Parathyroid adenoma (tissue), 2 donors: ENCODE results near the gene DNHD1.

Experiments used
- H2AFZ ChIP-seq: fragments of 300-600 bp; sonication (generic); one replicate; pipeline ENCODE4 v1.7.0; 2017; ENCODE audit warnings: antibody characterized with exemption, mild to moderate bottlenecking
- H3K27ac ChIP-seq: fragments of 300-600 bp; sonication (generic); one replicate; pipeline ENCODE4 v1.7.0; 2017
- H3K27me3 ChIP-seq: fragments of 300-600 bp; sonication (generic); one replicate; pipeline ENCODE4 v1.7.0; 2017; ENCODE audit warnings: low read length; ENCODE audit not compliant: control insufficient read depth, insufficient read depth
- H3K36me3 ChIP-seq: fragments of 300-600 bp; sonication (generic); one replicate; pipeline ENCODE4 v1.7.0; 2017; ENCODE audit warnings: low read length; ENCODE audit not compliant: control insufficient read depth, insufficient read depth
- H3K4me1 ChIP-seq: fragments of 300-600 bp; sonication (generic); one replicate; pipeline ENCODE4 v1.7.0; 2017; ENCODE audit warnings: control low read depth
- H3K4me2 ChIP-seq: fragments of 300-600 bp; sonication (generic); one replicate; pipeline ENCODE4 v1.7.0; 2017; ENCODE audit warnings: low read length
- H3K4me3 ChIP-seq: fragments of 300-600 bp; sonication (generic); one replicate; pipeline ENCODE4 v1.7.0; 2017; ENCODE audit warnings: low read depth, low read length
- H3K79me2 ChIP-seq: fragments of 300-600 bp; sonication (generic); one replicate; pipeline ENCODE4 v1.7.0; 2017; ENCODE audit warnings: control low read depth
- H3K9ac ChIP-seq: fragments of 300-600 bp; sonication (generic); one replicate; pipeline ENCODE4 v1.7.0; 2017; ENCODE audit warnings: mild to moderate bottlenecking
- H3K9me3 ChIP-seq: fragments of 300-600 bp; sonication (generic); one replicate; pipeline ENCODE4 v1.7.0; 2017; ENCODE audit warnings: low read length; ENCODE audit not compliant: control insufficient read depth
- TF ChIP-seq, protein P1 (sequence below): fragments of 300-600 bp; sonication (generic); IDR thresholded peaks from one replicate; pipeline ENCODE4 v1.7.0; 2017; ENCODE audit warnings: antibody characterized with exemption, mild to moderate bottlenecking
- donor health status: primary hyperparathyroidism.

DNHD1 gene

DNA sequence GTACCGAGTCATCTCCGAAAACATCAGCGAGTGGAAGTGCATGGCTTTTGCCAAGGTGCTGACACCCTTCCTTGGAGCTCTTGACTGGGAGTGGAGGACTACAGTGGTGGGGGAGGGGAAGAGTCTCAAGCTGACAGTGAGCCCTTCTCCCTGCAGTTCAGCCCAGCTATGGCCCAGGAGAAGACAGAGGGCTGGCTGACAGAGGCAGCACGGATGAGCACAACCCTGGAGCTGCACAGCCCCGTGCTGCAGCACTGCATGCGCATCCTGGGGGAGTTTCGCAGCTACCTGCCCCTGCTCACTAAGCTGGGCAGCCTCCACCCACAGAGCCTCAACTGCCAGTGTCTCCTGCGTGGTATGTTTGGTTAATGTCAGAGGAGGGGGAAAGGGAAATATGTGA, 41.4 kb downstream of the DNHD1 start:
- Histone ChIP-seq H2AFZ (no peak overlapping the region), H3K27ac (no peak overlapping the region), H3K4me1 (no peaks in the 10 kb centered on the region), H3K4me3 (no peak overlapping the region), H3K36me3 (no peaks in the 10 kb centered on the region), H3K27me3 (no peaks in the 10 kb centered on the region), H3K4me2 (no peak overlapping the region), H3K79me2 (no peaks in the 10 kb centered on the region), H3K9me3 (no peaks in the 10 kb centered on the region), H3K9ac (no peak overlapping the region)
- TF ChIP-seq, protein P1, sequence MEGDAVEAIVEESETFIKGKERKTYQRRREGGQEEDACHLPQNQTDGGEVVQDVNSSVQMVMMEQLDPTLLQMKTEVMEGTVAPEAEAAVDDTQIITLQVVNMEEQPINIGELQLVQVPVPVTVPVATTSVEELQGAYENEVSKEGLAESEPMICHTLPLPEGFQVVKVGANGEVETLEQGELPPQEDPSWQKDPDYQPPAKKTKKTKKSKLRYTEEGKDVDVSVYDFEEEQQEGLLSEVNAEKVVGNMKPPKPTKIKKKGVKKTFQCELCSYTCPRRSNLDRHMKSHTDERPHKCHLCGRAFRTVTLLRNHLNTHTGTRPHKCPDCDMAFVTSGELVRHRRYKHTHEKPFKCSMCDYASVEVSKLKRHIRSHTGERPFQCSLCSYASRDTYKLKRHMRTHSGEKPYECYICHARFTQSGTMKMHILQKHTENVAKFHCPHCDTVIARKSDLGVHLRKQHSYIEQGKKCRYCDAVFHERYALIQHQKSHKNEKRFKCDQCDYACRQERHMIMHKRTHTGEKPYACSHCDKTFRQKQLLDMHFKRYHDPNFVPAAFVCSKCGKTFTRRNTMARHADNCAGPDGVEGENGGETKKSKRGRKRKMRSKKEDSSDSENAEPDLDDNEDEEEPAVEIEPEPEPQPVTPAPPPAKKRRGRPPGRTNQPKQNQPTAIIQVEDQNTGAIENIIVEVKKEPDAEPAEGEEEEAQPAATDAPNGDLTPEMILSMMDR, result no peak

DNA sequence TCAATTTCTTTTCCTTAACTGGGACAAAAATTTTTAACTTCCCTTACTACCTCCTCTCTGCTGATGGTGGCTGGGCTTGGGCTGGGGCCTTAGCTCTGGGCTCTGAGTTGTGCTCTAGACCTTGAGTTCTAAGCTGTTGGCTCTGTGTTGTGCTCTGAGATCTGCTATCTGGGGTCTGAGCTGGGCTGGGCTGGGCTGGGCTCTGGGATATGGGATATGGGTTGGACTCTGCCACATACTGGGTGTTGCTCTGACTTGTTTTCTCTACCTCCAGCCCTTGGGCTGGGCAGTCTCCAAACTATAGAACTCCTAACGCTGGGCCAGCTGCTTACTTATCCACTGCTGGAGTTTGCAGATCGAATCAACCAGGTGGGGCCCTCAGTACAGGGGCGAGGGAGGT, 41.9 kb downstream of the DNHD1 start:
- Histone ChIP-seq H3K4me2 (no peak overlapping the region), H3K79me2 (no peaks in the 10 kb centered on the region), H3K27me3 (no peaks in the 10 kb centered on the region), H3K4me3 (no peak overlapping the region), H3K27ac (no peak overlapping the region), H3K9me3 (no peaks in the 10 kb centered on the region), H3K36me3 (no peaks in the 10 kb centered on the region), H2AFZ (no peak overlapping the region), H3K9ac (no peak overlapping the region), H3K4me1 (no peaks in the 10 kb centered on the region)
- TF ChIP-seq, protein P1, result no peak

DNA sequence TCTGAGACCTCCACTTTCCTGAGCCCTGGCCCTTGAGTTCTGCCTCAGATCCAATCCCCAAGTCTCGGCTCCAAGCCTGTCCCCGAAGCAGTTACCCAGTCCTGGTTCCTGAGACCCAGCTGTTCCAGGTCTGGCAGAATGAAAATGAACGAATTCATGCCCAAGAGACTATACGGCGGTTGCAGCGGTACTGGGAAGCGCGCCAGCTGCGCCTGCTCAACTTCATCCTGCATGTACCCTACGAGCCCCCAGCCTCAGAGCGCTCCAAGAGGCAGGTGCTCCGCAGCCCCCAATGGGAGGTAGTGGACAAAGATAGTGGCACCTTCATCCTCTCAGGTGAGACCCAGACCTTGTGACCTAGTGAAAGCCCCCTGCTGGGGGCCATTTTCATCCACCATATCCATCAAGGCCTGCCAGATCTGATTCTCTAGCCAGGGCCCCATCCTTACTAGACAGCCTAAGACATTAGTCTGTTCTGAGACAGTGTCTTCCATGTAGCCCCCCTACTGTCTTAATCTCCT, 42.7 kb downstream of the DNHD1 start:
- Histone ChIP-seq H3K4me2 (no peak overlapping the region), H3K36me3 (no peaks in the 10 kb centered on the region), H3K9ac (no peak overlapping the region), H3K4me1 (no peaks in the 10 kb centered on the region), H3K4me3 (no peak overlapping the region), H3K79me2 (no peaks in the 10 kb centered on the region), H3K9me3 (no peaks in the 10 kb centered on the region), H3K27ac (no peak overlapping the region), H2AFZ (no peak overlapping the region), H3K27me3 (no peaks in the 10 kb centered on the region)
- TF ChIP-seq, protein P1, result no peak

DNA sequence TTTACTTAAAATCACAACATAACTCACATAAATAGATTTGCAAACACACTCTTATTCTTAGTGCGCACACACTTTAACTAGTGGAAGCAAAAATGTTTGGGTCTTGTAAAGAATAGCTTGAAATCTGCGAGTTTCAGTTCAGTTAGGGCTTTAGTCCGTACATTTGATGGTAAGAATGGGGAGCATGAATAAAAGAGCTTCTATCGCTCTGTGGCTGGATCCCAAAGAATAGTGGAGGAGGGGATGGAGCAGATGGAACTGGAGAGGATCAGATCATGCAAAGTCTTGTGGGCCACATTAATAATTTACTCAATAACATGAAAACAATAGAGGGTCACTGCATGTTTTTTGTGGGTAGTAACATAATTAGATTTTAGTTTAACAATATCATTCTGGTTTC, 44.3 kb downstream of the DNHD1 start:
- no peaks in the 10 kb centered on the region for H3K79me2 ChIP-seq
- no peak overlapping the region for H3K27ac ChIP-seq
- H3K27me3 ChIP-seq, result no peaks in the 10 kb centered on the region
- no peaks in the 10 kb centered on the region for H3K4me1 ChIP-seq
- no peak overlapping the region for H3K4me2 ChIP-seq
- TF ChIP-seq, protein P1, result no peak
- H2AFZ ChIP-seq, result no peak overlapping the region
- H3K9ac ChIP-seq, result no peak overlapping the region
- no peaks in the 10 kb centered on the region for H3K9me3 ChIP-seq
- no peaks in the 10 kb centered on the region for H3K36me3 ChIP-seq
- no peak overlapping the region for H3K4me3 ChIP-seq

DNA sequence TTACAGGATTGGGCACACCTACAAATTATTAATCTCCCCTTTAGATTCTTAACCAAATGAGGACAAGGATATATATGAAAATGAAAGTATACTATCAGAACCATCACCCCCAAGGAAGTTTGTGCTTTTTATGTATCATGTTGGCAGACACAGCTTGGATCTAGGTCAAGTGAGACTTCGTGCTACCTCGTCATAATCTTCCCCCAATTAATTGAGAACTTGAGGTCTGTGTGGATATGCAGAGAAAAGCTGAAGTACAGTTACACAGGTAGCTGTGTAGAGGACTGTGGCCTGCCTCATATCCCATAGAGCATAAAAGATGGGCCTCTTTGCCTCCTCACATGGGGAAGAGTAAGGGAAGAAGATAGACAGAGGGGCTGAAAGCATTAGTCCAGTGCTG, 45.6 kb downstream of the DNHD1 start:
- Histone ChIP-seq H3K4me1 (no peaks in the 10 kb centered on the region), H2AFZ (no peak overlapping the region), H3K9me3 (no peaks in the 10 kb centered on the region), H3K27ac (no peak overlapping the region), H3K27me3 (no peaks in the 10 kb centered on the region), H3K9ac (no peak overlapping the region), H3K36me3 (no peaks in the 10 kb centered on the region), H3K79me2 (no peaks in the 10 kb centered on the region), H3K4me2 (no peak overlapping the region), H3K4me3 (no peak overlapping the region)
- TF ChIP-seq, protein P1, result no peak
